H1 (cell line): ENCODE data around the gene CYB5R2. TPM values are rescaled to one million over a fixed set of nuclear protein-coding genes. Genes with fewer than 3 reads are reported as not detected.

ENCODE experiments used
- SUZ12 ChIP-seq: fragments of 200-600 bp; sonication (generic); IDR thresholded peaks from 2 replicates; pipeline ENCODE4 v1.6.1; 2012; ENCODE audit warnings: mild to moderate bottlenecking, inconsistent platforms, low read length, moderate library complexity, mixed read lengths
- TEAD4 ChIP-seq: IDR thresholded peaks from 2 replicates; pipeline ENCODE4 v1.6.1; 2012; ENCODE audit warnings: low read depth, low read length, inconsistent platforms, mixed read lengths
- polyA plus RNA-seq, 7 experiments: library from polyadenylated mRNA; depleted of rRNA in 3 of 7; stranded (reverse) in 5 of 7; unstranded in 2 of 7; fragments of >200 nt in 5 of 7; fragments of 200-250 nt in 2 of 7; gene quantifications; 1 replicate in 5 of 7; 2 replicates in 1 of 7; 4 replicates in 1 of 7; pipeline versions ENCODE4 v1.2.1 to v1.2.3, GENCODE V29; 2011 to 2013; ENCODE audit warnings: missing spikeins in 2 of 7, mixed read lengths in 2 of 7
- total RNA-seq: library from RNA; stranded (reverse); fragmentation: NEBNext Ultra II Directional; extraction: Animal tissue kit (Norgen Biotek cat#: 25700); gene quantifications from 2 replicates; pipeline ENCODE4 v1.2.1, GENCODE V29; 2021
- TF ChIP-seq, protein P1 (sequence below): IDR thresholded peaks from 2 replicates; pipeline ENCODE4 v1.6.1; 2011; ENCODE audit warnings: low read length, improper control_type of control experiment

CYB5R2 gene
- total and polyA plus RNA-seq, 2 of the 8 experiments (the other 6 are each of a cell fraction or from before 2014, with no cell fraction given) = 53.0 to 55.9 TPM

DNA sequence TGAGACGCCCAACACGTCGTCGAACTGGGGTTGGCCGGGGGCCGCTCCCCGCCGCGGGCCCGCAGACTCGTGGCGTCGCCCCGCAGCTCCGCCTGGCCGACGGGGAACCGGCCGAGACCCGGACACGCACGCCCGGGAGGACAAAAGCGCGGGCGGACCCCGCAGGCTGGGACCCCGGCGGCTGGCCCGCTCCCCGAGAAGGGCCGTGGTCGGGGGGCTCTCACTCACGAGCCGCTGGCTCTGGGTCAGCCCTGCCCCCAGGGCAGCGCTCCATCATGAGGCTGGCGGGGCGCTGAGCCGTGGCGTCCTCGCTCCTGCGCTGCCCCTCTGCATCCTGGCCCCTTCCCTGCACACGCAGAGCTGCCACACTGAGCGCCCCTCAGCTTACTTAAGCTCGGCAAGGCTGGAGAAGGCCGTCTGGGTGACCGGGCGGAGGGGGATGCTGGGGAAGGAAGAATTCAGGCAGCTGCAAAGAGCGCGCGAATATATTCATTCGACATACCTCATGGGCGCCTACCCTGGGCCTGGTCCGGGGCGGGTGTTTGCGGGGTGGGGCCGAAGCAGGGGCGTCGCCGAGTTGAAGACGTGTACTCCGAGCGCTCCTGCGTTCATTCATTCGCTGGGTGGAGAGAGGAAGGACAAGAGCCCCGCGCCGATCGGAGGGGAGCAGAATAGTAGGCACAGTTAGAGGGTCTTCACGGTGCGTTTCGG, 579 bp upstream of the CYB5R2 start (continued):
- TF ChIP-seq SUZ12 (no peak), TEAD4 (no peak)
- TF ChIP-seq, protein P1, sequence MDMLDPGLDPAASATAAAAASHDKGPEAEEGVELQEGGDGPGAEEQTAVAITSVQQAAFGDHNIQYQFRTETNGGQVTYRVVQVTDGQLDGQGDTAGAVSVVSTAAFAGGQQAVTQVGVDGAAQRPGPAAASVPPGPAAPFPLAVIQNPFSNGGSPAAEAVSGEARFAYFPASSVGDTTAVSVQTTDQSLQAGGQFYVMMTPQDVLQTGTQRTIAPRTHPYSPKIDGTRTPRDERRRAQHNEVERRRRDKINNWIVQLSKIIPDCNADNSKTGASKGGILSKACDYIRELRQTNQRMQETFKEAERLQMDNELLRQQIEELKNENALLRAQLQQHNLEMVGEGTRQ = no peak
